HG02623 (cell line): ENCODE results near the gene DAPK1.

Source experiments
- ATAC-seq: cut with Tn5 transposase; IDR thresholded peaks from one replicate; pipeline ENCODE4 v1.9.1; 2021; ENCODE audit warnings: moderate library complexity; ENCODE audit not compliant: unreplicated experiment

Gene DAPK1

DNA sequence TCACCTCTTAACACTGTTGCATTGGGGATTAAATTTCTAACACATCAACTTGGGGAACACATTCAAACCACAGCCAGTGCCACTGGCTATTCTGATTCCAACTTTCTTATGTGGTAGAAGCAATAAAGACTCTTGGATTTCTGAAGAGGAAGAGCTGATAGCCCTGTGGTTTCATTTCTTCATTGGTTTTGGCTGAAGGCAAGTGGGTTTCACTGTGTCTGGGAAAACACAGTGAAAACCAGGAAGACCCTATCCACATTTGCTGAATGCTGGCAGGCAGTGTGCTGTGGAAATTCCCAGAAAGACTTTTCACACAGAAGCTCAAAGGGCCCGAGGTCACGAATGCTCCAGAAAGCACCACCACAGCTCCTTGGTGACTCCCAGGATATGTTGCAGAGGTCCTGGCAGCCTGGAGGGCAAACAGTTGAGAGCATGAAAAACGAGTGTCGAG lies 67.1 kb downstream of the DAPK1 start:
- no peak for ATAC-seq

DNA sequence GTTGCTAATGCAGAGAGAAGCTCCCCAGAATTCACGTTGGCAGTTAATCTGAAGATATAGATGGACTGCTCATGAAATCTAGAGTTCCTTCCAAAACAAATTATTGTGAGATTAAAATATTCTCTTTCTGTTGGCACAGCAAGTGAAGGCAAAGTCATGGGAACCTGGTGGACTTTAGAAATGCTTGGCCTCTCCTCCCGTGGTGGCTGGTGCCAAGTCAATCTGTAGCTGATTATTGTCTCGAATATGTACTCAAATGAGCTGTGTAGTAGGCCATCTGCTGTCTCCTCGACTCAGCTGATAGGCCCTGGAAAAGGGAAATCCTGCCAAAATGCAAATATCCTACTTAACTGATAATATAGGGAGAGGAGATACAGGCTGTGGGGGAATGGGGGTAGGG lies 69.3 kb downstream of the DAPK1 start:
- no peak for ATAC-seq

DNA sequence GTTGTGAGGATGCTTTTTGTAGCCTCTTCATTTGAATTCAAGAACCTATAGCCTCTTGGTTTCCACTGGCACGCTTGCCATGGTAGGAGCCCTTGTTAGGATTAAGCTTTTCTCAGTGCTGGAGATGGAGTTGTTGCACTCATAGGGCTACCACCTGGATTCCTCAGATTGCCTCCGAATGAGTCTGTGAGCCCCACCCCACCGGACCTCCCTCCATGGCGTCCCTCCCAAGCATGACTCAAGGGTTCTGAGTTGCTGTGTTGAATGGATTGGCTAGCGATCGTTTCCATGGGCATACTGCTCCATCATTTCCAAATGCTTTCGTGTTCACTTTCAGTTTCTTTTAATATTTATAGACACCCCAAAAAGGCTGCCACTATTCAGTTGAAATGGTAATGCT lies 69.9 kb downstream of the DAPK1 start:
- no peak for ATAC-seq

DNA sequence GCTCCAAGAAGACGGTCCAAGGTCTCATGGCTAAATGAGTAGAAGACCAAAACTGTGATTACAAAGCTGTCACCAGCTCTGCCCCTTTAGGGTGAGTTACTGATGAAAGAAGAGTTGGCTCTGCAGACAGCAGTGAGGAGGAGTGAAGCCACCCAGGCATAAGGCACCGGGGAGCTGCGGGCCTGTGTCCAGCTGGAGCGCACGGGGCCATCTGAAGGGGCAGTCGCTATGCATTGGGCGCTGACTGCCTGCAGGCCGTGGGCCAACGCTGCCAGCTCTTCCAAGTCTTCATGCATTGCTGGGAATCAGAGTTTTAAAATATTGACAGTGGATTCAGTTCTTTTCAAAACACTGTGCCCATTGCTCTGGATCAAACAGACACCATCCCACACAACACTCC lies 70.3 kb downstream of the DAPK1 start:
- ATAC-seq: no peak

DNA sequence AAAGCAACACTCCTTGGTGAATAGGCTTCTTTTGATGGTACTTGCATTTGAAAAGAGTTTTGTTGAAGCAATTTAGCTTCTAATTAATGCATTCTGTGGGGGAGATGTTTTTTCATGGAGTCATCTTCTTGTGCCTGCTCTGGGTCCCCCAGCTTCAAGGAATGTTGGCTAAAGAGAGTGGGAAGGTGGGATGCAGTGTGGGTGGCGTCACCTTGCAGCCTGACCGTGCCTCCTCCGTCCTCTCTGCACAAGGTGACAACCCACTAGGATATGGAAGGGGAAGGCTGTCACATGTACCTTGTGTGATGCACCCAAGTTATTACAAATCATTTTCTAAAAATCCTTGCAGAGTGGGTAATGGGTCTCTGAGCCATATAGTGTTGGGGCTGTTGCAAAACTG lies 70.7 kb downstream of the DAPK1 start:
- no peak for ATAC-seq

DNA sequence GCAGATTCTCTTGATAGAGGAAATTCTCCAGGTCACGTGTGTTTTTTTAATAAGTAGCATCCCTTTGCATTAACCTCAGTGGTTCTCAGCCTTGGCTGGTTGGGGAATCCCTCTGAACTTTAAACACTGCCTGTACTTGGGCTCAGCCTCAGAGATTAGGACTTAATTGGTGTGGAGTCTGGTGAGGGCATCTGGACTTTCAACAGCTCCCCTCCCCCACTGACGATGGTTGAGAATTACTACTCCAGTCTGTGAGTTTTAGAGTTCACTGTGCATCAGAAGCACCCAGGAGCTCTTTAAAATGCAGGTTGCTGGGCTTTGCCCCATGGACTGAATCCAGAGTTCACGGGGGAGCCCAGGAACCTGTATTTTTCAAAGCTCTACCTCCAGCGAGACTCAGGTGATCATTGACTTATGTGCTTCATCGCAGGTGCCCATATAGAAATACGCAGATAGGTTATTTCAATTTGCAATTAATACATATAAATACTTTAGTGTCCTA lies 71.4 kb downstream of the DAPK1 start:
- ATAC-seq: no peak

DNA sequence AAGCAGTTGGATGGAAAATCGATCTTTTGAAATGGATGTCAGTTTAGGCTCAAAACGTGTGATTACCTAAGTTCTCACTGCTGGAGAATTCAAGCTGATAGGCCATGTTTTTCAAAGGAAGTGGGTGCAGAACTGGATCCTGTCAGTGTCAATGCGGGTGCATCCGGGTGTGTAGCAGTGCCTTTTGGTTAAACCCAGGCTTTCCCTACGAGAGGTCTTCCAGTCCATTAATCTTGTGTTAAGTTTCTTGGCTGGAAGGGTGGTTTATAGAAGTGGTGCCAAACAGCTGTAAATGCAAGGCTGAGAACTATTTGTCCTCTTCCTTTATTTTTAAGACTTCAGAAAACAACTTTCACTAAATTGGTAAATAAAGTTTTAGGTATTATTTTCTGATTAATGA lies 71.9 kb downstream of the DAPK1 start:
- no peak for ATAC-seq

DNA sequence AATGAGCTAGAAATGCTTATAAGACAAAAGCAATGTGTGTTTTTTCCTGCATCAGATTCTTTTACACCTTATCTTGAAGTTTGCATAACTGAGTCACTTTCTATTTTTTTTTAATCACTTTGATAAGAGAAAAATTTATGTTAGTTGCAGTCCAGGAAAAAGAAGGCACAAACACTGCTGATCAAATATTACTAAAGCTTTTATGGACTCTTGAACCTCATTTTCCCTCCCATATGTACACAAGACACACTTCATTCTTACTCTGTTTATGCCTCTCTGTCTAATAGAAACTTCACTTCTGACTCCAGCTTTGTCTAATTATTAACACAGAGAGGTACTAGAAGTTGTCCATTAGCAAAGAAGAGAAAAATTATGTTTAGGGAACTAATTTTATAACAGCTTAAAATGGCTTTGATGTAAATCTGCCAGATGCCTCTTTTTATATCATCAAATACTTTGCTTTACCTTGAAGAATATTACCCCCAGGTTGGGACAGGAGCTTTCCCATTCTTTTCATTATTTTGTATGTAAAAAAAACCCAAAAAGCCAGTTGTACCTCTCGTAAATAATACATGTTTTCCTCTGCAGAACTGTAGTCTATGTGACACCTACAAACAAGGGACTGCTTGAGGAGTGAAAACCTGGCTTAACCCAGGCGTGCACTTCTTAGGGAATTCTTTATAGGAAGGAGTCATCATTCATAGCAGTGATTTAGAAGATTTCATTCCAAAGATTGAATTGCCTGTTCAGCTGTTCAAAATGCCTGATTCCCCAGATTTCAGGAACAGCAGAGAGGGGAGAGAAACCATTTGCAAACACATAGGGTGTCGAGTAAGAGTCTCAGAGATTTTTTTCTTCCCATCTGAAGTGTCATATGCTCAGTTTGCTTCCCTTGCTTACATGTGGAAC lies 72.6 kb downstream of the DAPK1 start:
- no peak for ATAC-seq

DNA sequence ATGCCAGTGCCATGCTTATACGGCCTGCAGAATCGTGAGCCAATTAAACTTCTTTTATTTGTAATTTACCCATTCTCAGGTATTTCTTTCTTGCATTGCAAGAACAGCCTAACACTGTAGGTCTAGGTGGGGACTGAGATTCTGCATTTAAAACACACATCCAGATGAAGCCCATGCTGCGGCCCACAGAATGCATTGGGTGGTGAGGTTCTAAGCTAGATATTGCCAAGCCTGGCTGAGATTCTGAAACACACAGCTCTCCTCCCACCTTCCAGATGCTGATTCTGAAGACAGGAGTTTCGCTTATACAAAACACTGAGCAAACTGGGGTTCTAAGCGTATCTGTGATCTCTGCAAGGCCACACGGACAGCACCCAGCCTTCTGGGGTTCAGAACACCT lies 75.1 kb downstream of the DAPK1 start:
- no peak for ATAC-seq

DNA sequence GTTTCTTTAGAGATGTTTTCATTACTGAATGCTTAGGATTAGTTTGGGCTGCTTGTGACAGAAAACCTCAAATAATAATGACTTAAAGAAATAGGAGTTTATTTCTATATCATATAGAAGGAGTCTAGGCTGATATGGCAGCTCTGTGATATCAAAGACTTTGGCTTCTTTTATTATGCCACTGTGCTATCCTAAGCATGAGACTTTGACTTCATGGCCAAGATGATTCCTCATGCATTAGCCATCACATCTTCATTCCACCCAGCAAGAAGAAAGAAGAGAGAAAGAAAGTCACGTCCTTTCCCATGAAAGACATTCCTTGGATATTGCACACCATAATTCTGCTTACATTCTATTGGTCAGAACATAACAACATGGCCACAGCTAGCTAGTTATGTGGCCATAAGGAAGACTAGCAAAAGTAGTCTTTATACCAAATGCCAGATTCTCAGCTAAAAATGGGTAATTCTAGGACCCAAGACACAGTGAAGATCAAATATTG lies 76.2 kb downstream of the DAPK1 start:
- no peak for ATAC-seq

DNA sequence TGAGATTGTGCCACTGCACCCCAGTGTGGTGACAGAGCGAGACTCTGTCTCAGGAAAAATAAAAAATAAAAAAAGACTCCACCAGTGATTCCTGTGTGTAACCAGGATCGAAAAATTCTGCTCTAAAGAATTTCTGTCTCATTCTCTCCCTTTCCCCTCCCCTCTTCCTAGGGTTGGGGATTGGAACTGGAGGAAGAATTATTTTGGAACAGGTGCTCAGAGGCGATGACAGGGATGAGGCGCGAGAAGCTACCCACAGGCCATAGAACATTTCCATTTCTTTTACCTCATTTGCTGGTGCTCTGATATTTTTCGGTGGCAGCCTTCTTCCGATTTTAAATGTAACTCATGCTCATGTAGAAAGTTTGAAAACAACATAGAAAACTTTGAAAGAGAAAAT lies 80.1 kb downstream of the DAPK1 start:
- no peak for ATAC-seq

DNA sequence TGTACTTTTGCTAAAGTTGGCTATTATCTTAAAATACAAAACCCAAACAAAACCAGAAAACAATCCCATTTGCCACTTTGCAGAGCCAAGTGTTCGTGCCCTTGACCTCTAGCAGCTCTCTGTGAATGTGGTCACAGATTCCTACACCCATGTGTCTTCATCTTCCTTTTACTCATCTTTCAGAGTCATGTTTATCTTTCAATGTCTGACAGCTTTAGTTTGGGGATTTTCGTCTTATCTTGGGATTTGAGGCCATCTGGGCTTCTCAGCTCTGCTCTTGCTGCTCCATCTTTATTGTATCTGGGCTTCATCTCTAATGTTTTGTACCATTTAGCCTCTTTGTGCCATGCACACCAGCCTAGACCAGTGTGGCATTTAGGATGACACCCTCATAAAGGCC lies 81.0 kb downstream of the DAPK1 start:
- ATAC-seq: no peak

DNA sequence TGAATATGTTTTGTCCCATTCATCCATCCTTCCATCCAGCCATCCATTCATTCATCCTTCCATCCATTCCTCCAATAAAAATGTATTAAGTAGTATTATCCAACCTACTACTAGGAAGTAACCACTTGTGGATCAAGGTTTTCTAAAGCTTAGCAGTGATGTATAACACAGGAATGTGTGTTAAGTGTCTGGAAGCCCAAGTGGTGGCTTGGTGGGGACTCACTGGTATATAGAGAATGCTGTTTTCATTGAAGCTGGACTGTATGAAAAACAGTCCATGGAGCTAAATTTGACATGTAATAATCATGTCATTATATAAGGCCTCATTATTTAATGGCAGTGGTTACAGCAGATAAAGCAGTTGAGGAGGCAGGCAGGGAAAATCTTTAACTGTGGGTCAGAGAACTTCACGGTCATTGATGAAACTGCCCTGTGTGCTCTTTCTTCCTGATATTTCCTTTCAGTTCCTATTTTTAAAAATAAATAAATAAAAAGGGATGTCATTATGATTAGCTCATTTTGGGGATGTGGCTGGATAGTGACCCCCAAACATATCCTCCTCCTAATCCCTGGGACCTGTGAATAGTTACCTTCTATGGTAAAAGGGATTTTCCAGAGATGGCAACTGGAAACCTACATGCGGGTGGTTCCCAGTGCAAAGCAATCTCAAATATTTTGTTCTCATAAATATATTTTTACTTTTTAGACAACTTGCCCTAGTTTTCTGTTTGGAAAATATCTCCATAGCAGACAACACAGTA lies 82.3 kb downstream of the DAPK1 start:
- ATAC-seq: no peak

DNA sequence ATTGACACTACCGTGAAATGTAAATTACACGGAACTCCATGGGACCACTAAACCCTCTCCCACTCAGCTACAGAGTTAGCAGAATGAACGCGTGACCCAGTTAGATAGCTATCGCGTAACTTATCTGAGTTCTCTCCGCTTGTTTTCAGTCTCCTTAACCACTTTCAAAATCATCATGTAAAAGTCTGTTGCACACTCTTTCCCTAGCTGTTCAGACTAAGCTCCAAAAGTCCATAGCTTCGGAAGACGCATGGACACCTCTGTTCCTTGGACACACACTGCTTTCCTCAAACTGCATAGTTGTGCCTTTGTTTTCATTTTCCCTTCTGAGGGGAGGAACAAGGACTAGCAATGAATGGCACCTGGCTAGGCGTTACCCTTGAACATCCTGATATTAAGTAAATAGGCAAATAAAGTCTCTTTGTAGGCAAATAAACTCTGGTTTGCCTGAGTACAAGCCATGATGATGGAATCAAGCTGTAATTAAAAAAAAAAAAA lies 83.3 kb downstream of the DAPK1 start:
- no peak for ATAC-seq

DNA sequence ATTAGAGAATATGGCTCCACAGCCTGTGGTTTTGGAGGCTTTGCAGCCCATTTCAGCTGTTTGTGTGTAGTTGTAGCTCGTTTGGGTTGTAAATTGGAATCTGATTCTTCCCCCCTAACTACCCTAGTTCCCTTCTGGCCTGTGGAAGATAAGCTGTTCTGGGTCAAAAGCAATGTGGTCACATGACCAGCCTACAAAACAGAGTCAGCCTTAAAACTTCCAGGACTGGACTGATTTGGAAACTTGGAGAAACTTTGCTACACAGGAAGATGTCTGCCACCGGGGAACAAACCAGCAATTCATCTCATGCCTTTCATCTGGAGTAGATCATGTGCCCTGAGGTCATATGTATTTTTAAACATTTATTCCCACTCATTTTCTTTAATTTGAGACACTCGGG lies 83.8 kb downstream of the DAPK1 start:
- ATAC-seq: no peak

DNA sequence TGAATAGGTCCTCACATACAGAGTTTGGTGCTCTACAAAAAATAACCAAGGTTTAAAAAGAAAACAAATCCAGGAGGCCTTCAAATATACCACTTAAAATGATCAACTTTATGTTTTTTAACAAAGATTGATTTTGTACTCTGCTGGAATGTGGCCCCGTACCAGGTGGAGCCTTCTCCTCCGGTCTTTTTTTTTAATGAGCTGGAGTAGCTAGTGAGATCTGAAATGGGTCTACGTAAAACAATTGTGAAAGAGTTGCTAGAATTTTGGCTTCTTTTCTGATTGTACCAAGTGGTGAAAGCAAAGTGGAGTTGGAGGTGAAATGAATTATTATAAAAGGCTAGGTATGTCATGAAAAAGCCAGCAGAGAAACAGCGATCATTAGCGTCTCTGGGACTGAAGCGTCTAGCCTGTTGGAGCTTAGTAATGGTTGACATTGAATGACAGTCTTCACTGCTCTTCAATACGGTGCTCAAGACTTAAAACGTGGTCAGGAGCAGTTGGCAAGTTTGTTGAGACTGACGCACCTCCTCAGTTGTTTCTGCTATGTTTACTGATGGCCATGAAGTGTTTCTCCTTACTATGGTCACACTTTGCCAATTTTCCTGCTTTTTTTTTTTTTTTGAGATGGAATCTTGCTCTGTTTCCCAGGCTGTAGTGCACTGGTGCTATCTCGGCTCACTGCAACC lies 84.4 kb downstream of the DAPK1 start:
- ATAC-seq: no peak

DNA sequence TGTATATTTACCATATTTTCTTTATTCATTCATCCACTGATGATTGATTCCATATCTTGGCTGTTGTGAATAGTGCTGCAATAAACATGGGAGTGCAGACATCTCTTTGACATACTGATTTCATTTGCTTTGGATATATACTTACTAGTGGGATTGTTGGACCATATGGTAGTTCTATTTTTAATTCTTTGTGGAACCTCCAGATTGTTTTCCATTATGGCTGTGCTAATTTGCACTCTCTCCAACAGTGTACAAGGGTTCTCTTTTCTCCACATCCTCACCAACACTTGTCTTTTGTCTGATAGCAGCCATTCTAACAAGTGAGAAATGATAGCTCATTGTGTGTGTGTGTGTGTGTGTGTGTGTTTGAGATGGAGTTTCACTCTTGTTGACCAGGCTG lies 86.7 kb downstream of the DAPK1 start:
- ATAC-seq: no peak

DNA sequence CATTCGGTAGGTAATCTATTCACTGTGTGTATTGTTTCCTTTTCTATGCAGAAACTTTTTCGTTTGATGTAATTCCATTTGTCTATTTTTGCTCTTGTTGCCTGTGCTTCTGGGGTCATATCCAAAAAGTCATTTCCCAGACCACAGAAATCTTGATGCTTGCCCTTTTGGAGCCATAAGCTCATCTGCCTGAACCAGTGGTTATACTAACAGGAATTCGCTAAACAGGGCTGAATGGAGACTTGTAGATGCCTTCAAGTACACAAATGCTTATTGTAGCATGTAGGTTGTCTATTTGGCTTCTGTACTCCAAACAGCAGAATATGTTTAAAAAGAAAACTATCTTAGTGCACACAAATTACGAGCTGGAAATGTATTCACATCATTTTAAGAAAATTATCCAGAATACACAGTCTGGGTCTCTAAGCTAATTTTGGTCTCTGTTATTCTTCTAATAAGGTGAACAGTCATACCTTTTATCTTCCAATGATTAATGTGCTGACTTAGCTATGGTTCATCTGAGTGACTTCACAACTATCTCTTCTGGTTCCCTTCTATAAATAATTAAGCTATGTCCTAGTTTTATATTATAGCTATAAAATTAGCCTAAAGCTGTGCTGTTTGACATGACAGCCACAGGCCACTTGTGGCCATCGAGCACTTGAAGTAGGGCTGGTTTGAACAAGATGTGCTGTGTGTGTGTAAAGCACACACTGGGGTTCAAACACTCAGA lies 87.6 kb downstream of the DAPK1 start:
- no peak for ATAC-seq

DNA sequence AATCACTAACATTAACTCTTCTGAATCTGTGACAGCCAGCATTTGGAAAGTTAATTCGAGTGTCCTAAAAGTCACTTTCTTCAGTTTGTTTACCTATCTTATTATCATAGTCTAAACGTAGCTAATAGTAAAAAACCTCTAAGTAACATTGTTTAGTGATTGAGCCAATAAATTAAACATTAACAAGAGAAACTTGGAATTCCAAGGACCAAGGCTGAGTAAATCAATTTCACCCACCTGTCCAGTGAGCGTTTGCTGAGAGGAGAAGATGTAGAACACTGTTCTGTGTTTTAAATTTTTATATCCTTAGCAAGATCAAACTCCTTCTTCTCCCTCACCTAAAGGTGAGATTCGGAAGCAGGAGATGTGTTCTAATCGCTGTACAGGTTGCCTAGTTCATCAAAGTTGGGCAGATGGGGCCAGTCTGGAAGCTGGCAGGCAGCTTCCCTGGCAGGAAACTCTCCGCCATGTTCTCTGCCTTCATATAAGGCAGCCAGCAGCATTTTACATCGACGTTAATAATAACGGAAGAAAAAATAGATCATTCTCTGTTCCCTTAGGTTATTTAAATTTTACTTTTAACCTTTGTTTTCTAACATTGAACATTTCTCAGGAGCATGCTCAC lies 89.2 kb downstream of the DAPK1 start:
- no peak for ATAC-seq

DNA sequence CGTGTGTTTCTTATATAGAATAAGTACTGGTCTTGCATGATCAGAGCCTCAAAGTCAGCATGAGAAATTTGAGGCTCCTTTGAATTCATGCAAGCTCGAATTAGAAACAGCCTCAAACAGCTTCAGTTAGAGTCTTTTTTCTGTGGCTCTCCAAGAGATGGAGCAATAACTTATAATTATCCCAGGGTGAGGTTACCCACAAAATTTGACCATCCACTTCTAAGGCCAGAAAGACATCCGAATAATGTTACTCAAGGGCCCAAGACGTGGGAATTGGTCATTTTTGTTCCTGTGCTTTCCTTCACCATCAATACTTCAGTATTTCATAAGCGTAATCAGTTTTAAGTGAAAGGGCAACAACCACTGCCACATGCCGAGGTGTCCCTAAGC lies 89.7 kb downstream of the DAPK1 start:
- ATAC-seq: no peak
